Osteoblast (primary cell): ENCODE data around the gene MOB2. TPM values are rescaled to one million over a fixed set of nuclear protein-coding genes. Genes with fewer than 3 reads are reported as not detected.
A peak's percentile ranks its signal among the peaks of the same experiment; 100 is the strongest.

Experiments used
- DNase-seq: peaks from one replicate; pipeline ENCODE4 v3.0.0; 2011; ENCODE audit warnings: low spot score, mixed read lengths; ENCODE audit not compliant: insufficient read length; ENCODE audit errors: missing footprints
- H2AFZ ChIP-seq: 2 replicates; pipeline ENCODE4 v1.6.0; 2011; ENCODE audit warnings: mild to moderate bottlenecking, low read length
- H3K27ac ChIP-seq: 2 replicates; pipeline ENCODE4 v1.5.1; 2011; ENCODE audit warnings: mild to moderate bottlenecking, low read depth, low read length, moderate library complexity
- H3K27me3 ChIP-seq: 2 replicates; pipeline ENCODE4 v1.6.0; 2012; ENCODE audit warnings: mild to moderate bottlenecking, control low read depth, inconsistent platforms, low read length, moderate library complexity; ENCODE audit not compliant: insufficient read depth
- H3K36me3 ChIP-seq: 2 replicates; pipeline ENCODE4 v1.5.1; 2011; ENCODE audit warnings: mild to moderate bottlenecking, low read length, control low read depth, moderate library complexity; ENCODE audit not compliant: insufficient read depth
- H3K4me1 ChIP-seq: 2 replicates; pipeline ENCODE4 v1.5.1; 2011; ENCODE audit warnings: mild to moderate bottlenecking, low read length, control low read depth, moderate library complexity; ENCODE audit not compliant: insufficient read depth
- H3K4me2 ChIP-seq: 2 replicates; pipeline ENCODE4 v1.6.0; 2011; ENCODE audit warnings: mild to moderate bottlenecking, low read length; ENCODE audit not compliant: insufficient read depth
- H3K4me3 ChIP-seq: fragments of 200-600 bp; sonication (generic); 3 replicates; pipeline ENCODE4 v1.5.1; 2012; ENCODE audit warnings: mild to moderate bottlenecking, low read length, inconsistent platforms; ENCODE audit not compliant: insufficient read depth
- H3K79me2 ChIP-seq: 2 replicates; pipeline ENCODE4 v1.6.0; 2012; ENCODE audit warnings: mild to moderate bottlenecking, low read length, control low read depth, inconsistent platforms; ENCODE audit not compliant: insufficient read depth
- H3K9me3 ChIP-seq: 2 replicates; pipeline ENCODE4 v1.5.1; 2011; ENCODE audit warnings: low read depth, low read length, control low read depth
- H4K20me1 ChIP-seq: 2 replicates; pipeline ENCODE4 v1.6.0; 2012; ENCODE audit warnings: mild to moderate bottlenecking, low read length, control low read depth; ENCODE audit not compliant: insufficient read depth
- CTCF ChIP-seq: IDR thresholded peaks from 2 replicates; pipeline ENCODE4 v1.5.1; 2011; ENCODE audit warnings: mild to moderate bottlenecking, low read depth, low read length, moderate library complexity; ENCODE audit errors: extremely low read depth
- total RNA-seq: library from RNA; depleted of rRNA; stranded (reverse); fragments of >200 nt; gene quantifications from 2 replicates; pipeline ENCODE4 v1.2.3, GENCODE V29; 2012

The MOB2 gene
- total RNA-seq, 1 donor, result 28.2 TPM

- peaks cover 83% of the 10 kb centered on the region for H4K20me1 ChIP-seq
- TF ChIP-seq CTCF, result no peak
These were observed 29.9 kb upstream of the MOB2 start for GRCh38 chr11:1516273-1517067.

GRCh38 chr11:1515082-1516060 is 28.8 kb upstream of the MOB2 start:
- H4K20me1 ChIP-seq, result peaks cover 84% of the 10 kb centered on the region
- no peak overlapping the region for H2AFZ ChIP-seq
- no peaks in the 10 kb centered on the region for H3K36me3 ChIP-seq
- no peak overlapping the region for H3K27ac ChIP-seq
- peak overlapping the region; percentile 45 for H3K4me3 ChIP-seq
- TF ChIP-seq CTCF, result peak; percentile 86
- peaks cover 12% of the 10 kb centered on the region for H3K4me1 ChIP-seq
- peak; percentile 100 for DNase-seq
- no peaks in the 10 kb centered on the region for H3K9me3 ChIP-seq
- no peaks in the 10 kb centered on the region for H3K27me3 ChIP-seq
- H3K4me2 ChIP-seq, result peak overlapping the region; percentile 71
- peaks cover 64% of the 10 kb centered on the region for H3K79me2 ChIP-seq

More at GRCh38 chr11:1516273-1517067, 29.9 kb upstream of the MOB2 start:
- H3K27me3 ChIP-seq, result no peaks in the 10 kb centered on the region
- H3K36me3 ChIP-seq, result no peaks in the 10 kb centered on the region
- DNase-seq, result peak; percentile 98
- H2AFZ ChIP-seq, result no peak overlapping the region
- H3K4me1 ChIP-seq, result peaks cover 12% of the 10 kb centered on the region
- no peak overlapping the region for H3K4me3 ChIP-seq
- no peak overlapping the region for H3K27ac ChIP-seq
- no peaks in the 10 kb centered on the region for H3K9me3 ChIP-seq
- H3K79me2 ChIP-seq, result peaks cover 71% of the 10 kb centered on the region
- peak overlapping the region; percentile 43 for H3K4me2 ChIP-seq

DNA sequence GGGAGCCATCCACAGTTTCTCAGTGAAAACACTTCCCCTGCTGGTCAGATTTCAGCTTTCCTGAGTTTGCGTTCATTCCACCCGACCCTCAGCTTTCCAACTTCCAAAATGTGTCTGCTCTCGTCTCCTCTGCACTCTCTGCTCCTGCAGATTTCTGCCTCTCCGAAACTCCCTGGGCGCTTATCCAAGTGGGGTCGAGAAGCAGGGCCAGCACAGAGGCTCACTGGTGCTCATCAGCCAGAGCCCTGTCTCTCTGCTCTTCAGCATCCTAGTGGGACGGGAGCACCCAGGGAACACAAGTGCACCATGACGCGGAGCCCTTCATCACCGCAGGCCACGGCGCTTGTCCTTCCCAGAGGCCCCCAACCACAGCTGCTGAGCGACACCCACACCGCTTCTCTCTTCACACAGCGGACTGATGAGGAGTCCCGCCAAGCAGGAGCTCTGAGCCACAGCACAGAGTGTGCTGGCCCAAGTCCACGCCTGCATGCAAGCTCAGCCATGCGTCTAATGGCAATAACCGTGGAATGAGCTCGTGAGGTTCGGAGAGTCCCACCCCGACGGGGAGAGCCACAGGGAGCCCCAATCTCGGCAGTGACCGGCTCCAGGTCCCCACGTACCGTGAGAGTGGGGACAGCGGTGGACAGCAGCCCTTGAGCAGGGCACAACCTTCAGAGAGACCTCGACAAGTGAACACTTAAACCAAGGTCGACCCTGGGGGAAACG is 27.9 kb upstream of the MOB2 start:
- H3K27me3 ChIP-seq, result no peaks in the 10 kb centered on the region
- H3K4me1 ChIP-seq, result peaks cover 12% of the 10 kb centered on the region
- H4K20me1 ChIP-seq, result peaks cover 85% of the 10 kb centered on the region
- H3K36me3 ChIP-seq, result no peaks in the 10 kb centered on the region
- H3K4me3 ChIP-seq, result no peak overlapping the region
- peak; percentile 38 for DNase-seq
- H3K9me3 ChIP-seq, result no peaks in the 10 kb centered on the region
- TF ChIP-seq CTCF, result no peak
- H3K4me2 ChIP-seq, result no peak overlapping the region
- H3K27ac ChIP-seq, result no peak overlapping the region
- H3K79me2 ChIP-seq, result peaks cover 61% of the 10 kb centered on the region
- no peak overlapping the region for H2AFZ ChIP-seq
